Heart left ventricle (tissue), 13 donors: ENCODE measurements around the gene ZBTB4.

Experiments
- POLR2A ChIP-seq, 2 donors: fragments of 450-650 bp; IDR thresholded peaks; one replicate each; pipeline ENCODE4 v1.6.1; 2017; ENCODE audit warnings: antibody characterized with exemption in 2 of 2, mild to moderate bottlenecking in 2 of 2, moderate library complexity in 2 of 2
- TF ChIP-seq, protein P1 (sequence below), 12 donors: fragments of 200-600 bp; sonication (generic) in 4 of 12; IDR thresholded peaks; one replicate each; pipeline versions ENCODE4 v1.5.0 to v1.8.0; 2018 to 2022; ENCODE audit warnings: antibody characterized with exemption in 12 of 12, mild to moderate bottlenecking in 5 of 12
- donor health status: ischemic (EF 13 %, LVEDD 7.1; RV severe dilation, severe dysfunction).
- donor health status: DM: no; HTN: yes; CAD: no.
- donor health status: DM: no; HTN: no; CAD: no.
- donor health status: ischemic (EF 25% LVEDD 6.9; RV normal size, moderate dysfunction).
- donor health status: ischemic (EF 25% LVEDD 5.7; RV mildly dilated, moderate dysfunction).
- donor health status: ischemic (EF 35%, LVEDD 5.7; RV mildly dilated, moderate dysfunction).
- donor health status: nonischemic (EF 11% LVEDD 7.7; RV severe dilation, severe dysfunction).
- donor health status: DM: yes; HTN: yes; CAD: no.
- donor health status: PGD.
- donor health status: ischemic (EF 29% LVEDD 5.4; RV normal size, mild dysfunction).
- donor health status: nonischemic (EF 23%, LVEDD 6.1; RV moderate dilation, normal function).

DNA sequence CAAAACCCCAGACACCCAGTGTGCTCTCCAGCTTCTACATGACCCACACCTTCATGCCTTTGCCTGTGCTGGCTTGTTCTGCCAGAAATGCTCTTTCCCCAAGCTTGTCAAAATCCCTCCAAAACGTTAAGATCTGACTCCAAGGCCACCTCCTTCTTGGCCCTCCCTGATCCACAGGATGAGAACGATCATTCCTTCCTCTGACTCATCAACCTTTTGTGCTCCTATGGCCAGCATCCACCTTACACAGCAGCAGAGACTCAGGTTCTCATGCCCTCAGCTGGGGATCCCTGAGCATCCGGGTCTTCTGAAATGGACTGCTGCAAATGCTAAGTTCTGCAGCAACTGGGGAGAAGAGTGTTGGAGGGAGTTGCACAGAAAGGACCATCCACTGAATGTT lies 2.9 kb downstream of the ZBTB4 start:
- no peak for TF ChIP-seq POLR2A (IDR thresholded peaks at IDR 0.05)
- TF ChIP-seq, protein P1, sequence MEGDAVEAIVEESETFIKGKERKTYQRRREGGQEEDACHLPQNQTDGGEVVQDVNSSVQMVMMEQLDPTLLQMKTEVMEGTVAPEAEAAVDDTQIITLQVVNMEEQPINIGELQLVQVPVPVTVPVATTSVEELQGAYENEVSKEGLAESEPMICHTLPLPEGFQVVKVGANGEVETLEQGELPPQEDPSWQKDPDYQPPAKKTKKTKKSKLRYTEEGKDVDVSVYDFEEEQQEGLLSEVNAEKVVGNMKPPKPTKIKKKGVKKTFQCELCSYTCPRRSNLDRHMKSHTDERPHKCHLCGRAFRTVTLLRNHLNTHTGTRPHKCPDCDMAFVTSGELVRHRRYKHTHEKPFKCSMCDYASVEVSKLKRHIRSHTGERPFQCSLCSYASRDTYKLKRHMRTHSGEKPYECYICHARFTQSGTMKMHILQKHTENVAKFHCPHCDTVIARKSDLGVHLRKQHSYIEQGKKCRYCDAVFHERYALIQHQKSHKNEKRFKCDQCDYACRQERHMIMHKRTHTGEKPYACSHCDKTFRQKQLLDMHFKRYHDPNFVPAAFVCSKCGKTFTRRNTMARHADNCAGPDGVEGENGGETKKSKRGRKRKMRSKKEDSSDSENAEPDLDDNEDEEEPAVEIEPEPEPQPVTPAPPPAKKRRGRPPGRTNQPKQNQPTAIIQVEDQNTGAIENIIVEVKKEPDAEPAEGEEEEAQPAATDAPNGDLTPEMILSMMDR (IDR thresholded peaks at IDR 0.05) = no peak
